HG02938 (cell line): ENCODE measurements around the gene COL4A3.
"Not testable (repeated sequence)": the region's sequence is repeated elsewhere in the genome, so short reads cannot be mapped to it uniquely, and the experiment has no call there.

Experiments used
- ATAC-seq: cut with Tn5 transposase; IDR thresholded peaks from one replicate; pipeline ENCODE4 v1.9.1; 2021; ENCODE audit warnings: mild to moderate bottlenecking, moderate library complexity; ENCODE audit not compliant: unreplicated experiment

The COL4A3 gene

DNA sequence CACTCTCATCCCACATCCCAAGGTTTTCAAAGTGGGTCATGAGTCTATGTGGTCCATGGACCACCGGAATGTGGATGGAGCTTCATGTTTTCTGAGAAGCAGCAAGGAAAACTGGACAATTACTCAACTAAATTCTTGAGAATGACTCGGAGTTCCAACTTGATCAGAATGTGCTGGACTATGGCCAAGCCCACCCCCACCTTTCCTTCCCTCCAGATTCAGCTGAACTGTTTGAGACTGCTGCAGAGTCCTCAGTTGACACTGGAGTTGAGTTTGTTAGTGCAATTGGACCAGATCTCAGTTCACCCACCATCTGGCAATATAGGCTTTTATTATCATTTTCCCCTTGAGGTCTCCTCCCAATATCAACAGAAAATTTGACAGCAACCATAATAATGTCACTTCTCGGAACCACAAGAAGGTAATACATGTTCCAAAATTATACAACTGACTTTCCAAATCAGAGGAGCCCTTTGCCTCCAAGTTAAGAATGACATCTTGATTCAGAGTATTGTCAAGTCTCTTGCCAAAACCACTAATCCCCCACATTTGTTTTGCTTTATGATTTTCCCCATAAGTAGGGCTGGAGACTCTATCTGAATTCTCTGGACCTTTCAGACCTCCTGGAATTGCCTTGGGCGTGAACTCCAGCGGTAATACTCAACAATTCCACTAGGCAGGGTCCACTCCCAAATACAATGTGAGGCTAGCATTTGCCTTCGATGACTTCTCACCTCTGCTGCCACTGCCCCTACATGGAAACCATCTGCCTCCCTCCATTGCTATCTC, 9.2 kb upstream of the COL4A3 start:
- no peak for ATAC-seq

DNA sequence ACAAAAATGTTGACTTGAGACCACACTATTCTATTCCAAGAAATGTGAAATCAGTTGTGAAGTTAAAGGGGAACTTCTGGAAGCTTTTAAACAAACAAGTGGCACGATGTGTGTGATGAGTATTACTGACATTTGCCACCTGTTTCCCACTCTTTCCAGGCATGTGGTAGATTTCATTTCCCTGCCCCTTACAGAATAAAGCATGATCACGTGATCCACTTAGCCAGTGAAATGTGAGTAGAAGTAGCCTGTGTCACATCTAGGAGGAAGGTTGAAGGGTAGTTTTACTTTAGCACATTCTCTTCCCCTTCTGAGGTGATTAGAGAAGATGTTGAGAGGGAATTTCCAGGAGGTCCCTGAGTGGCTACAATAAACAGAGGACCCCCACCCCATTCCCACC, 4.3 kb upstream of the COL4A3 start:
- ATAC-seq, result no peak

DNA sequence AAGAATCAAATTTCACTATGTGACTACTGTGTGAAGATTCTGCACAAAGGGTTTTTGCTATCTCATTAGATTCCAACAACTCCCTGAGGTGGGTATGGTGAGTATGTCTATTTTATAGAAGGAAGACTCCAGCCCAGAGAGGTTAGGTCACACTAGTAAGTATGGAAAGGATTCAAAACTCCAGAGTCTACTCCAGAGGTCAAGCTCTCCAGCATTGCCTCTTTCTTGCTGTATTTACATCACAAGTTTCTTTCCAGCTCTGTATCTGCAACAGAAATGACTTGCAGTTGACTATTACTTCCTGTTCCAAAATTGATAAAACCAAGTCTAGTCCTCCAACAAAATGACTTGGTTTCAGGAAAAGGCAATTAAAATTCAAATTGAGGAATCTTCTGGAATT, 2.5 kb upstream of the COL4A3 start:
- no peak for ATAC-seq

DNA sequence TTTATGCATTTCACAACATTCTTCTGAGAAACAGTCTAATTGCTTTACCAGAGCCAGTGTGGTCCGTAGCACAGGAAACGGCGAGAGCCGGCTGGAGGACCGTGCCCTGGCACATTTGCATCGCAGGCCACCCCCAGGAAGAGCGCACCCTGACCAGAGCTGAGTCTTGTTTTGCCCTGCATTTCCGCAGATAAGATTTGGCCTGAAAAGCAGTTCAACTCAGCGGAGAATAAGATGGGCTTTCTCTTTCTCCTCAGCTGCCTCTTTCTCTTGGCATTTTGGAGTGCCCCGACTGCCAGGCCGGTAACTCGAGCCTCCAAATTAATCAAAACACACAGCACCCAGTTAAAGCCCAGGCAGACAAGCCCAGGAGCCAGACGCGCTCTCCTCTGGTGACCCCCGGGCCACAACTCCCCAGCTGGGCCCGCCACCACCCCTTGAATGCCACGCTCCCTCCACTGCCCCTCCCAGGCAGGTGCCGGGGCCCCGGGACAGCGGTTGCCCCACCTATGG, 883 bp upstream of the COL4A3 start:
- peak; percentile 63 for ATAC-seq

DNA sequence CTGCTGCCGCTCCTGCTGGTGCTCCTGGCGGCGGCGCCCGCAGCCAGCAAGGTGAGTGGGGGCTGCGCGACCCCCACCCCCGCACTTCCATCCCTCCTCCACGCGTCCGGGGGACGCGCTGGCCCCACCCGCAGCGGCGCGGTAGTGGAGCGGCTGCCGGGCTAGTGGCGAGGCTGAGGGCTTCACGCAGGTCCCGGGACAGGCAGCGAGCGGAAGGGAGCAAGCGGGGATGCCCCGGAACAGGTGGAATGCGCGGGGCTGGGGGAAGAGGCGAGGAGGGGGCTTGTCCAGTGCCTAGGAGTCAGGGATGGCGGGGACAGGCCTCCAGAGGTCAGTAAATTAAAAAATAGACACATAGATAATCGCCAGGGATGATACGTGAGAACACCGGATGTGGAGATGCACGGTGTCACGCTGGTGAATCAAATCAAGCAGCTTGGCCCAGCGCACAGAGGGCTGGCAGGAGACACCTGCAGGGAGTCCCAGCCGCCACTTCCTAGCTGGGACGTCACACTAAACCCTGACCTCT, 403 bp downstream of the COL4A3 start:
- ATAC-seq, result peak; percentile 61

DNA sequence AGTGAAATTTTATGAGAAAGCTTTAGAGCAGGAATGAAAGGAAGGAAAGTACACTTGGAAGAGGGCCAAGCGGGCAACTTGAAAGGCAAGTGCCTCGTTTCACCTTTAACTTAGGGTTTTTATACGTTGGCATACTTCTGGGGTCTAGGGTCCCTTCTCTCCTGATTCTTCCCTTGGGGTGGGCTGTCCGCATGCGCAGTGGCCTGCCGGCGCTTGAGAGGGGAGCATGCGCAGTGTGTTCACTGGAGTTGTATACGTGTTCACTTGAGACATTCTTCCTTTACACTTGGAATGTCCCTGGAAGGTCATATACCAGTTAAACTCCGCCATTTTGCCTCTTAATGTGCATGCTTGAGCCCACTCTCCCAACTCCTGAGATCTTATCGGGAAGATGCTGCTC, 7.4 kb downstream of the COL4A3 start:
- ATAC-seq, result not testable (repeated sequence)

DNA sequence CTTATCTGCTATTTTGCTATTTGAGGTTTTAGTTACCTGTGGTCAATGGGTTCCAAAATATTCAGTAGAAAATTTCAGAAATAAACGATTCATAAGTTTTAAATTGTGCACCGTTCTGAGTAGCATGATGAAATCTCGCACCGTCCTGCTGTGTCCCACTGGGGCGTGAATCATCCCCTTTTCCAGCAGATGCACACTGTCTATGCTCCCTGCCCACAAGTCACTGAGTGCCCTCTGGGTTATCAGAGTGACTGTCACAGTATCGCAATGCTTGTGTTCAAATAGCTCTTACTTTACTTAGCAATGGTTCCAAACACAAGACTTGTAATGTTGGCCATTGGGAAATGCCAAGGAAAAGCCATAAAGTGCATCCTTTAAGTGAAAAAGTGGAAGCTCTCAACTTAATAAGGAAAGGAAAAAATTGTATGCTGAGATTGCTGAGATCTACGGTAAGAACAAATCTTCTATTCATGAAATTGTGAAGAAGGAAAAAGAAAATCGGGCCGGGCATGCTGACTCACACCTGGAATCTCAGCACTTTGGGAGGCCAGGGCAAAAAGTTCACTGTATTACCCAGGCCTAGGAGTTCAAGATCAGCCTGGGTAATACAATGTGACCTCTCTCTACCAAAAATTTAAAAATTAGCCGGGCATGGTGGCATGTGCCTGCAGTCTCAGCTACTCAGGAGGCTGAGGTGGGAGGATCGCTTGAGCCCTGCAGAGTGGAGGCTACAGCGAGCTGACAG, 13.3 kb downstream of the COL4A3 start:
- ATAC-seq, result no peak

DNA sequence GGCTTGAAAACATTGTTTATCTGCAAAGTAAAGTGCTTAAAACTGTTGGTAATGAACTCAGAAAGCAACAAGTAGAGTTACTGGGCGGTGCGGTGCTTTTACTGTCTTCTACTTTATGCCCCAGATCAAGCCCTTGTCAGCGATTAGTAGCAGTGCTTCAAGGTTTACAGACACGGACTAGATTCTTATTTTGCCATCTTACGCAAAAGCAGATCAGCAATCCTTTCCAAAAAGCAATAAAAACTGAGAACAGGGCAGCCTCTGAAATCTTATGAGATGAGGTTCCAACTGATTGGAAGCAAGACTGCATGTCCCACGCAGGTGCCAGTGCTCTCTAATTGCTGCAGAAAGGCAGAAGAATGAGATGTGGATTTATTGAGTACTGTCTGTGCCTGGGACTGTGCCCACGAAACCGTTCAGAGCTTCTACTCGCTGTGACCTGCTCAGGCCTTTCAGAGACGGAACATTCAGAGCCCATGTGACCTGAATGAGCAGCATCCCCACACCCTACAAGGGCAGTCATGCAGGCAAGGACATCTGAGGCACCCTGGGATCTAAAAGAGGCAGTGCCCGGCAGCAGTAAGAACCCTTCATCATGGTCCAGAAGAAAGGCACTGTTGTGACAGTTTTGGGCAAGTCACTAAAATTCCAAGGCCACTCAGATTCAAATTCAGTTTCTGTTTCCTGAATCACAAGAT, 15.7 kb downstream of the COL4A3 start:
- ATAC-seq, result no peak

DNA sequence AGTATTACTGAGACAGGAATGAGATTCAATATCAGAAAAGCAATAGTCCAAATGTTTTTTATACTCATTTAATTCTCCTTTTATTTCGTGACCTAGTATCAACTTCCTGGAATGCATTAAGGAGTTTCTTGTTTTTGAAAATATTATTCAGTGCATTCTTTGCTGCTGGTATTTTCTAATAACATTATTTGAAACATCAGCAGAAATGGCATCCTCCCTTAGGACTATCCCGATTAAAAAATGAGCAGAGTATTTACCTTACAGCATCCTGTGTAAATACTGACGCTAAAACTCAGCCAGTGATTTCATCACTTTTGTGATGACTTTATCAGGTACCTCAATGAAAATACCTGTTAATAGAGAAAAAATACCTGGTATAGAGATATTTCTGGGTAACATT, 16.3 kb downstream of the COL4A3 start:
- no peak for ATAC-seq

DNA sequence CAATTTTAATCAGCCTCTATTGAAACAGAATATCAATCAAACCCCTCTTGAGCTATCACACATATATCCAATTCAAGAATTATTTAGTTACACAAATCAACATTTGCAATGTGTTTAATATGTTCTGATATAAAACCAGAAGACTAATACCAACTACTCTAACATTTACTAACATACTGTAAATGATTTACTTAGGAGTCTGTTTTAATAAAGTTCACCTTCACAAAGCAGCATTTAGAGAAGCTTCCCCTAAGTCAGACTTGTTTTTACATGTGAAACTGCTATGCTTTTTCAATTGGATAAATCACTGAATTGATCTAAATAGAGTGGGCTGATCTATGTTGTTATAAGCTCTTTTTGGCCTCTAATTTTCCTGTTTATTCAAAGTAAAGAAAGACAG, 18.3 kb downstream of the COL4A3 start:
- ATAC-seq, result no peak

DNA sequence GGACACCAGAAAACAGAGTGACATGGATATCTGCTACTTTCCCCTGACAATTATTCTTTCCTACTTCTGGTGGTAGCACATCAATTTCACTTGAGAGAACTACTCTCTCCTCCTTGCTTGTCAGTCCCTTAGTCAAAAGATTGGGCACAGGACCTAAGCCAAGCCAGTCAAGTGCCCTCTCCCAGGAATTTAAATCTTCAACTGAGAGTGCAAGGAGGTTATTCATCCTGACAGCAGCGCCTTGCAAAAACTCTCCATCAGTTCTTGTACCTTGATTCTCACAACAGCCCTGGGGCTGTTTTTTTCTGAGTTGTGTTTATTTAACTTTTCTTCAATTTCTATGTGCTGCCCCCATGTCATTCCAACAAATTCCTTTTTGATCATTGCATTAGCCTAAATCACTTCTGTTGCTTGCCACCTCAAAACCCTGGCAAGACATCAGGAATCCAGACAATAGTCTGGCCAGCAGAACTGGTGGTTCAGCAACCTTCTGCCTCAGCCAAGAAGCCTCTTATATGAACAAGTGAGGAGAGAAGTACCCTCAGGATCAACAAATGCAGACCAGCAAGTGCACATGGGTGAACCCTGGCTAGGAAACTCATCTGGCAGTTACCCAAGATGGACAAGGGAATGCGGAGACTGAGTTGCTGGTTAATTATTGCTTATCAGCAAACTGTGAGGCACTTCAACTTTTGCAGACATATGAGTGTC, 19.4 kb downstream of the COL4A3 start:
- ATAC-seq, result no peak

DNA sequence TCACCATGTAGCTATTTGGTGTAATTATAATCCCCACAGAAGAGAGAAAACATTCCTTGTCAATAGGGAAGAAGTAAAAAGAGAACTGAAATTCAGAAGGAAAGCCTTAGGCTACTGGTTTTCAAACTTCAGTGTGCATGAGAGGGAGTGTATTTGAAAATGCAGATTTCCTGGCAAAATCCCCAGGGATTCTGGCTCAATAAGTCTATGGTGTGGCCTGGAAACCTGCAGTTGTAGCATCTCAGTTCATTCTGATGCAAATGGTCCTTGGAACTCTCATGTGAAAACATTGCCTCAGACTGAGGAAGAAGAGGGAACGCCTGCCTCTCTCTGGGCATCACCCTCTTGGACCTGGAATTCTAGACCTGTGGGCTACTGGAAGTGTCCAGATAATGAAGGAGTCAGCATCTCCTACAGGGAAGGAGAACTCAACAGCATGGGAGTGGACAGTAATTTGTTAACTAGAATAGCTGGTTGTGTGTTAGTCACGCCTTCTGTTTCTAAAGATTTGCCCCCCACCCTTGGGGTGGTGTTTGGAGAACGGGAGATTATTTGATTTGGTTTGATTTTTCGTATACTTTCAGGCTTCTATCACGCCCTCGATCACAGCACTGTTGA, 21.3 kb downstream of the COL4A3 start:
- no peak for ATAC-seq

DNA sequence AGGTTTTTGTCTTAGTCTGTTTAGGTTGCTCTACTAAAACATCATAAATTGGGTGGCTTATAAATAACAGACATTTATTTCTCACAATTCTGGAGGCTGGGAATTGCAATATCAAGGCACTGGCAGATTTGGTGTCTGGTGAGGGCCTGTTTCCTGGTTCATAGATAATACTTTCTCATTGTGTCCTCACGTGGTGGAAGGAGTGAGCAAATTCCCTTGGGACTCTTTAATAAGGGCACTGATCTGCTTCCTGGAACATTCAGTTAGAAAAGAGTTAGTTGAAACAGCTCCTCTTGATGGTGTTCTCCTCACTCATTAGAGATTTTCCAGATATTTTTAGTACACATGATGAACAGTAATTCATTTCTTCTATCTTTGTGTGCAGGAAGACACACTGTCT, 22.3 kb downstream of the COL4A3 start:
- ATAC-seq, result no peak

DNA sequence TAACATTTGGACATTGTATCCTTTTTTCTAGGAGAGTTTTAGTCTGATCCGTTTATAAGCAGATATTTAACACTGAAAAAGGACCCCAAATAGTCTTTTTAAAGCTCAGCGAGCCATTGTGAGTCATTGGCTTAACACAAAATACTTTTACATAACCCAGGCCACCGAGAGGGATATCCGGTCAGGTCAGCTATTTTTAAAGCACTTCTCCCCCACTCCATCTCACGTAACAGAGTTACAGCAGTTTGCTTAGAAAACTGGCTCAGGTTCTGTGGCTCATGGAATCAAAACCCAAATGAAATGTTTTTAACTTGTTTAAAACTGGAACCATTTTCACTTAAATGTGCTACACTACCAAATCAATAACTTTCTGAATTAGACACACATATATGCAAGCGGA, 23.9 kb downstream of the COL4A3 start:
- ATAC-seq, result peak; percentile 48

DNA sequence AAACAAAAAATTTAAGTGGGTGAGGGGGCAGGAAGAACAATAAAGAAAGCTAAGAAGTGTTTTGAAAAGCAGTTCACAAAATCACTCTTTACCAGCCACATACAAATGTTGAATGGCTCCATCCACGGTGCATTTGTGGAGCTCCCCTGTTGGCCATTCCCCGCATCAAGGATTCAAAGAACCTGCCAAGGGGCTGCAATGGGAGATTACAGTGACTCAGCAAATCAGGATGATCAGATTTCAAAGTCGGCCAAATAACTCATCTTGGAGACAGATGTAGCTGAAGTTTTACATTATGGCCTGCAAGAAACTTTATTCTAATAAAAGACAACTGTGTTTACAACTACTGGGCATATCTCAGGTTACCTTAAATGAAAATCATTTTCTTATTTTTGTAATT, 26.9 kb downstream of the COL4A3 start:
- no peak for ATAC-seq

DNA sequence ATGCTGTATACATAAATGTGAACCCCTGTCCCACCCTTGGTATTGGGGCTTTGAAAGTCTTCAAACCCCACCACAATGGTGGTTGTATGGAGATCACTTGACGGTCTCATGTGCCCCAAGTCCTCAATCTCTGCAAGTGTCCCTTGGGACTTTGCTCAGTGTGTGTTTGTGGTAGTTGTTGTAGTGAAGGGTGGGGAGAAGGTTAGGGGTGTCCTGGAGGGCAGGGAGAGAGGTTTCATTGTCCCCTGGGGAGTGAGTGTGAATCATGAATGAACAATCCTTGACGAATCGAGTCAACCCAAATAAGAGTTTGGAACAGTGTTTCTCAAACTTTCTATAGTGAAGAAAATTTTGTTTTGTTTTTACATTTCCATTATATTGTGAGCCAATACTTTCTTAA, 28.1 kb downstream of the COL4A3 start:
- no peak for ATAC-seq

DNA sequence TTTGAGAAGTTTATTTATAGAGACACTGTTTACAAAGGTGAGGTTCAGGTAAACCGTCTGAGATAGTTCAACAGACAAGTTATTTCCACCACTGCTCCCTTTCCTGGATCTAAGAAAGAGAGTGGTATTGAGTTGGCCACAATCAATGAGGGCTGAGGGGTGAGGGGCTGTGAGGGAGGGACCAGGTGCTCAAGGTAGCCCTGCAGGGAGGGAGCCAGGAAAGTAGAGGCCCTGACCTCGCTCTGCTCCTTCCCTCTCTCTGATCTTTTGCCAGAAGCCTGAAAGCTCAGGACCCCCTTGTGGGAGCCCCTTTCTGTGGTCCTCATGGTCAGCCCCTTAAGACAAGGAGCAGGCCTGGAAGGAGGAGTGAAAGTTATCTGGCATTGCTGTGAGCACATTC, 29.8 kb downstream of the COL4A3 start:
- no peak for ATAC-seq

DNA sequence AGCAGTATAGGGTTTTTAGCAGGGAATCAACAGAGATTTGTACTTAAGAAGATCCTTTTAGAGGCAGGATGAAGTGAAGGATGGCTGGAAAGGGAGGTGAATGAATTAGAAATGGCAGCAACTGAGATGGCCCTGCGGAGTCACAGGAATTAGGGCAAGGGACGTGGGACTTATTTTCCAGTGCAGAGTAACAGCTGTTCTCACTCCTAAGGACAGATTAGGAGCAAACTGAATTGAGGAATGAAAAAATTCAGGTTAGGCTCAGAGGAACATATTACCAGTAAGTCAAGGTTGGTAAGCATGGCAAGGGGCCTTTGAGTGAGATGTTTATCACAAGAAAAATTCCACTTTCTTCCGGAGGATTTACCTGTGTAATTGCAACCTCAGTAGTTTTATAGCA, 34.4 kb downstream of the COL4A3 start:
- no peak for ATAC-seq

DNA sequence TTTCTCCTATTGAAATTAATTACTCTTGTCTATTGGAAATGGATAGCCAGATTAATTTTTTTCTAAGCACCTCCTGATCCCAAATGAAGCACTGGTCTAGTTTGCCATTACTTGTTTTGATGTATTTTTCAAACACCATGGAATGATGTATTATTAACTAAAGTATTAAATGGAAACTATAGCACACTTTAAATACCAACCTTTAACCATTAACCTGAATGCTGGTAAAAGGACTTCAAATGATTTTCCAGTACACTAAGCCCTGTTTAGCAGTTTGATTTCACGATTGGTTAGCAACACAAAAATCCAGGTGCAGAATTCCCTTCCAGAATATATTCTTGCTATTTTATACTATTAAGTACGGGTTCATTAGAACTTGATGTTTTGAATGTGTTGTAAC, 37.3 kb downstream of the COL4A3 start:
- no peak for ATAC-seq

DNA sequence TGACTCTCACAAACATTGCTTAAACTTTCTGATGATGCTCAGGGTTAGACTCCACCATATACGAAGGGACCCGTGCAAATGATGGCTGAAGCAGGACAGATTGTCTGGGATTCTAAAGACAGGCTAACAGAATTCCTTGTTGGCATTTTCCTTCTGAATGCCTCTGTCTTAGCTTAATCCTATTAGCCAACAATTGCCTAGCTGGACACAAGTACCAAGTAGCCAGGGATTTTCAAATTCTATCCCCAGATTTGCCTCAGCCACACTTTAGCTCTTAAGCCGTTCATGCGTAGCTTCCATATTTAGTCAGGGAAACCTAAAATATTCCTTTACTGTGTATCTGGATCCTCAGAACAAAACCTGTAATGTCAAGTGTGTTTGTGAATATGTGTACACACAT, 40.0 kb downstream of the COL4A3 start:
- ATAC-seq, result no peak
